ENCODE measurements around the gene IRGM. TPM values are rescaled to one million over a fixed set of nuclear protein-coding genes. Genes with fewer than 3 reads are reported as not detected.
"Not testable (repeated sequence)": the region's sequence is repeated elsewhere in the genome, so short reads cannot be mapped to it uniquely, and the experiment has no call there.

IRGM gene
- total RNA-seq, result not detected
- under 1 TPM in 1 of 2 donors, not detected in 1; 0.07 TPM for polyA plus RNA-seq
- long read RNA-seq, donor 1, result 0 reads
- long read RNA-seq, donor 2, result 0 reads
- long read RNA-seq, donor 3, result 0 reads

- H3K9me3 ChIP-seq, ATAC-seq, H3K27ac ChIP-seq, H3K27me3 ChIP-seq, H3K36me3 ChIP-seq, H3K4me1 ChIP-seq, DNase-seq: not testable (repeated sequence)
- intact Hi-C loops (cut with DNase I), result loop anchor here (2.0 to 10.0 kb wide), 12 partner anchors 43 to 391 kb away; partner anchors contain the start of genes RBM22 (in 4 of the 10) and DCTN4 (in 1 of the 10)
- 76 to 94% (median 88%) methylated on average over 2 to 3 of the region's 3 CpGs for WGBS, 4 donors
- peak within 1 kb of the TSS in 1 of 12 donors; percentile 6 for H3K4me3 ChIP-seq
These were observed at the start of gene IRGM for GRCh38 chr5:150846308-150846653. Gene IRGM, plus strand, starts transcription at chr5:150846521. Its CDS starts 1,603 bp downstream, at chr5:150848124.

GRCh38 chr5:150797384-150797783 is 48.9 kb upstream of the IRGM start:
- DNase-seq, result no peak
- WGBS, 4 donors, result 90 to 99% (median 97%) methylated on average over 2 of the region's 2 CpGs
- H3K27me3 ChIP-seq, result no peaks in the 10 kb centered on the region
- no peak for ATAC-seq
- H3K36me3 ChIP-seq, result peaks cover 0 to 31% (median 20%) of the 10 kb centered on the region in 9 donors
- H3K27ac ChIP-seq, result no peak overlapping the region
- H3K9me3 ChIP-seq, result no peaks in the 10 kb centered on the region
- TF ChIP-seq CTCF (IDR thresholded peaks at IDR 0.05) (no peak), POLR2A (IDR thresholded peaks at IDR 0.05) (no peak)
- H3K4me1 ChIP-seq, result peaks cover 0 to 19% (median 4%) of the 10 kb centered on the region in 12 donors
- intact Hi-C loops (cut with DNase I), result loop anchor here in 2 of 10 donors (5.0 to 10.0 kb wide), 3 partner anchors 50 to 357 kb away; partner anchors contain the start of genes ANXA6 (in 1 of the 2) and IRGM (in 1 of the 2)
- H3K4me3 ChIP-seq, result no peak overlapping the region

- 10 to 11% (median 11%) methylated on average over 15 of the region's 15 CpGs for WGBS, 4 donors
- DNase-seq (peak in 2 of 5 donors; percentile 24 to 28), ATAC-seq (peak; percentile 67 to 87 (median 86))
- H3K9me3 ChIP-seq, result no peaks in the 10 kb centered on the region
- H3K4me1 ChIP-seq, result peaks cover 0 to 10% (median 0%) of the 10 kb centered on the region in 12 donors
- no peak for TF ChIP-seq POLR2A (IDR thresholded peaks at IDR 0.05)
- peak in 11 of 12 donors; percentile 28 to 62 (median 47) for TF ChIP-seq CTCF (IDR thresholded peaks at IDR 0.05)
- H3K27me3 ChIP-seq, result no peaks in the 10 kb centered on the region
- peak overlapping the region in 11 of 12 donors; percentile 3 to 56 (median 41) for H3K4me3 ChIP-seq
- H3K27ac ChIP-seq, result peak overlapping the region in 10 of 12 donors; percentile 2 to 72 (median 52)
- H3K36me3 ChIP-seq, result peaks cover 0 to 19% (median 7%) of the 10 kb centered on the region in 9 donors
- intact Hi-C loops (cut with DNase I), result loop anchor here in 5 of 10 donors (5.0 to 10.0 kb wide), 3 partner anchors 44 to 243 kb away; partner anchors contain the start of genes IRGM (in 5 of the 5) and DCTN4 (in 1 of the 5)
These were observed 45.0 kb upstream of the IRGM start for GRCh38 chr5:150801117-150801927.

GRCh38 chr5:150804388-150804787 is 41.9 kb upstream of the IRGM start:
- ATAC-seq (no peak), DNase-seq (no peak)
- Histone ChIP-seq H3K9me3 (no peaks in the 10 kb centered on the region), H3K4me1 (peaks cover 0 to 10% (median 0%) of the 10 kb centered on the region in 12 donors), H3K4me3 (no peak overlapping the region), H3K27ac (no peak overlapping the region), H3K27me3 (no peaks in the 10 kb centered on the region), H3K36me3 (peaks cover 0 to 4% (median 0%) of the 10 kb centered on the region in 9 donors)
- no peak for TF ChIP-seq POLR2A (IDR thresholded peaks at IDR 0.05)
- no peak for TF ChIP-seq CTCF (IDR thresholded peaks at IDR 0.05)
- WGBS, 4 donors, result 91 to 96% (median 94%) methylated on average over 6 of the region's 6 CpGs
- intact Hi-C loops (cut with DNase I), result loop anchor here in 5 of 10 donors (5.0 to 10.0 kb wide), 3 partner anchors 43 to 240 kb away; partner anchors contain the start of genes IRGM (in 5 of the 5) and DCTN4 (in 1 of the 5)
